GM11168 (cell line): Measurements from ENCODE around the gene PYURF.

Source experiments
- in situ Hi-C: fragments of 300-500 bp; cut with MboI; formaldehyde crosslinking; loops from one replicate; pipeline ENCODE4 v1.12.0; 2022; ENCODE audit warnings: low sequenced_read_pairs; ENCODE audit not compliant: unreplicated experiment

Gene PYURF

DNA sequence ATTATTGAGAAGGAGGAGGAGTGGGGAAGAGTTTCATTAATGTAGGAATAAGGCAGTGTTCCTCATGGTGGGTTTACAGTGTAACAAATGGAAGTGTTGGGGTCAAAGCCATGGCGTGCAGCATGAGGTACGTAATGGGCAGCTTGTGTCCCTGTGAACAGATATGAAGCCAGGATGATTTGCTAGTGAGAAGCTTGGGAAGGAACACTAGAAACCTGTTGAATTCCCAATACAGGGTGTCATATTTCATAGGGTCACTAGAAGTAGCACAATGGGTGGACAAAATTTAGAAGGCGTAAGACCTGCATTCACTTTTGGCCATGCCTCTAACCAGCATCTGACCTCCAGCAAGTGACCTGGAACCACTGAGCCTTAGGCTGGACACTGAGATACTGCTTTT, 6.8 kb downstream of the PYURF start:
- in situ Hi-C loops: loop anchor here (10.0 to 25.0 kb wide), 2 partner anchors 492 to 829 kb away; no protein-coding TSS in a partner anchor

- in situ Hi-C loops: loop anchor here (5.0 to 25.0 kb wide), 4 partner anchors 143 to 828 kb away; no protein-coding TSS in a partner anchor
These were observed 8.7 kb downstream of the PYURF start for GRCh38 chr4:88514557-88515511.

DNA sequence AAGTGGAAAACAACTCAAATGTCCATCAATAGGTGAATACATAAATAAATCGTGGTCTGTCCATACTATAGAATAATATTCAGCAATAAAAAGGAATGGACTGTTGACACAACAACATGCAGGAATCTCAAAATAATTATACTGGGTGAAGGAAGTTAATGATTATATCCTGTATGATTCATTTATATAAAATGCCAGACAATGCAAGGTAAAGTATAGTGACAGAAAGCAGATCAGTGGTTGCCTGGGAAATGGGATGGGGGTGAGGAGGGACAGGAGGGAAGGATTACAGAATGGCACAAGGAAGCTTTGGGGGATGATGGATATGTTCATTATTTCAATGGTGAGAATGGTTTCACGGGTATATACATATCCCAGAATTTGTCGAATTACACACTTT, 12.3 kb downstream of the PYURF start:
- in situ Hi-C loops: loop anchor here (5.0 to 25.0 kb wide), 4 partner anchors 139 to 824 kb away; no protein-coding TSS in a partner anchor

DNA sequence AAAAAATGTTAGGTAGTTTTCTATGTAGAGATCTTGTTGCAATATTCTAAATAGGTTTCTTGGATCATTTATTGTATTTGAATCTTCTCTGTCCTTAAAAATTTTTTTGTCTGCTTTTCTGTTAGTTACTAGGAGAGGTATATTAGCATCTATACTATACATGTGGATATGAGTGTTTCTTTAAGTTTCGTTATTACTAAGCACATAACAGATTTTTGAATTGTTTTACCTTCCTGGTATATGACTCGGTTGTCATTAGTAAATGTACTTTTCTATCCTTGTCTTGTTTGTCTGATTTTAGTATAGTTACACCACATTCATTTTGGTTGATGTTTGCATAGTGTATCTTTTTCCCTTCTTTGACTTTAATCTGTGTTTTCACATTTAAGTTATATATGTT, 20.2 kb downstream of the PYURF start:
- in situ Hi-C loops: loop anchor here (25.0 kb wide), 1 partner anchor 816 kb away; no protein-coding TSS in a partner anchor

DNA sequence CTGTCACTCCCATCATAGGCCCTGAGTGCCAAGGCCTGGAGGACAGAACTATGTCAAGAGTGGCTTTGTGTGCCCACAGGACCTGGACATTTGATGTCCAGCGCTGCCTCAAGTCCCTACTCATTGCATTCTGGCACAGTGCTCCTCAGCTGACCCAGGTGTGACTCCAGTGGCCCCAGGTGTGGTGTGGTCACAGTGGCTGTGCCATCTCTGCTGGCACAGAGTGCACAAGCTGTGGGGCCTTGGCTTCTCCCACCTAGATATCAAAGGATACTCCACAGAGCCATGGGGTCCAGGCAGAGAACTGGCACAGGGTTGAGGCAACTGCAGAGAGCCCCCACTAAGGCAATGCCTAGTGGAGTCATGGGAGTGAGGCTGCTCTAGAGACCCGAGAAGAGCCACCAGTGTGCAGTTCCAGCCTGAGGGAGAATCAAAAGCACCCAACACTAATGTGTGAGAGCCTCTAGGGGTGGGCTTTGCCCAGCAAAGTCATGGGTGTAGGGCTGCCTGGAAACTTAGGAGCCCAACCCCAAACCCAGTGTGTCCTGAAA, 25.6 kb downstream of the PYURF start:
- in situ Hi-C loops: no loop called here

DNA sequence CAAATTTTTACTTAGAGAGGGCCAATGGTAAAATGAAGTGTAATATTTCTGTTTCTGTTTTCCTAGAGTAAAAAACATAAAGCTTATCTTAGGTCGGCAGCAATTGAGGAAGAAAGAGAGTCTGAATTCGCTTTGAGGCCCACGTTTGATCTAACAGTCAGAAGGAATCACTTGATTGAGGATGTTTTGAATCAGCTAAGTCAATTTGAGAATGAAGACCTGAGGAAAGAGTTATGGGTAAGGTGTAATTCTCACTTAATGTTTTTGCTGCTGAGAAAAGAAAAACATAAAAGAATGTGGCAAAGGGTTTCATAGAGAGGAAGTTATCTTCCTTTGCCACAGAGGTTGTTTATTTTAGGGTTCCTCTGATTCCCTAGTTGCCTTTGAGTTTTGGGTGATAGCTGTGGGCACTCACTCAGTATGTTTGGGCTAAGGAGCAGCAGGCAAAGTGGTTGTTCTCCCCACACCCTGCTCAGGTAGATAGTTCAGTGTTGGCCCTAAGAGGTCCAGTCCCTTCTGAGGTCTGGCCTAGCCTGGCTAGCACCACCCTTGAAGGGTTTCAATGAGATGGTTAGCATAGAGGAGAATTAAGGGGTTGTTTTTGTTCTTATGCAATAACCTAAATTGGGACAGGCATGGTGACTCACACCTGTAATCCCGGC, 34.3 kb downstream of the PYURF start:
- in situ Hi-C loops: no loop called here

DNA sequence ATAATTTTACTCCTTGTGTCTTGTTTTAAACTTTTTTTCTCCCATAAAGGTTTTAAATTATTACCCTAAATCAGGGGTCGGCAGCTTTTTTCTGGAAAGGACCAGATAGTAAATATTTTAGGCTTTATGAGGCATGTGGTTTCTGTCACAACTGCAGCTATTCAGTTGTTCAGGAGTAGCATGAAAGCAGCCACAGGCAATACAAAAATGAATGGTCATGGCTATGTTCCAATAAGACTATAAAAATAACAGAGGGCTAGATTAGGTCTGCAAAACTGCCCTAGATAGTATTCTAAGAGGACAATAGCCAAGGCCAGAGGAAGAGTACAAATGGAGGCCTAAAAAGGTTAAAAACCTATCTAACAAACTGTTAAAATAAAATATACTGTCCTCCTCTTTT, 42.0 kb downstream of the PYURF start:
- in situ Hi-C loops: no loop called here

- in situ Hi-C loops: no loop called here
These were observed 45.3 kb downstream of the PYURF start for GRCh38 chr4:88478247-88478646.

- in situ Hi-C loops: no loop called here
These were observed 46.2 kb downstream of the PYURF start for GRCh38 chr4:88477229-88477860.
